Upper lobe of left lung (tissue), 4 donors: Measurements from ENCODE around the gene RPS6KA5.

Experiments used
- EP300 ChIP-seq, 4 donors: sonication (generic); formaldehyde crosslinking; IDR thresholded peaks; one replicate each; pipeline ENCODE4 v1.5.1; 2017; ENCODE audit warnings: antibody characterized with exemption in 4 of 4, control low read depth in 2 of 4
- POLR2A ChIP-seq, 4 donors: fragments of 450-650 bp; IDR thresholded peaks; one replicate each; pipeline ENCODE4 v1.5.1; 2016 to 2017; ENCODE audit warnings: antibody characterized with exemption in 4 of 4, mild to moderate bottlenecking in 2 of 4
- TF ChIP-seq, protein P1 (sequence below), 6 experiments: fragments of 450-650 bp in 4 of 6; fragments of 200-600 bp in 2 of 6; sonication (generic) in 2 of 6; IDR thresholded peaks; one replicate each; pipeline ENCODE4 v1.5.1; 2016 to 2019; ENCODE audit warnings: antibody characterized with exemption in 6 of 6

DNA sequence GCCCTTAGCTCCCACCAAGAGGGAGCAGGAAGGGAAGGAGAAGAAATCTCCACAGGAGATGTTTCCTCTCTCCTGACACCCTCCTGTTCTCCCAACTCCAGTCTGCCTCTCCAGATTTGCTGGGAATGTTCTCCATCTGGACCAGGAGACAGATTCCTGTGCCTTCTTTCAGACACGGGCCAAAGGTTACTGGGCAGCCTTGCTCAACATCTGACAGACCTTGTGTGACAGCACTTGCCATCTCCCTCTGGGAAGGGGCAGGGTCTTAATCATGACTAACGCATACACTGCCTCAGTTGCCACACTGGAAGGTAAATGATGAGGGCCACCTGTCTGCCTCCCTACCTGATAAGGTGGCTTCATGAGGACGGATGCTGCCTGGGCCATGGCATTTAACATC is 241.7 kb downstream of the RPS6KA5 start:
- TF ChIP-seq, protein P1, sequence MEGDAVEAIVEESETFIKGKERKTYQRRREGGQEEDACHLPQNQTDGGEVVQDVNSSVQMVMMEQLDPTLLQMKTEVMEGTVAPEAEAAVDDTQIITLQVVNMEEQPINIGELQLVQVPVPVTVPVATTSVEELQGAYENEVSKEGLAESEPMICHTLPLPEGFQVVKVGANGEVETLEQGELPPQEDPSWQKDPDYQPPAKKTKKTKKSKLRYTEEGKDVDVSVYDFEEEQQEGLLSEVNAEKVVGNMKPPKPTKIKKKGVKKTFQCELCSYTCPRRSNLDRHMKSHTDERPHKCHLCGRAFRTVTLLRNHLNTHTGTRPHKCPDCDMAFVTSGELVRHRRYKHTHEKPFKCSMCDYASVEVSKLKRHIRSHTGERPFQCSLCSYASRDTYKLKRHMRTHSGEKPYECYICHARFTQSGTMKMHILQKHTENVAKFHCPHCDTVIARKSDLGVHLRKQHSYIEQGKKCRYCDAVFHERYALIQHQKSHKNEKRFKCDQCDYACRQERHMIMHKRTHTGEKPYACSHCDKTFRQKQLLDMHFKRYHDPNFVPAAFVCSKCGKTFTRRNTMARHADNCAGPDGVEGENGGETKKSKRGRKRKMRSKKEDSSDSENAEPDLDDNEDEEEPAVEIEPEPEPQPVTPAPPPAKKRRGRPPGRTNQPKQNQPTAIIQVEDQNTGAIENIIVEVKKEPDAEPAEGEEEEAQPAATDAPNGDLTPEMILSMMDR (IDR thresholded peaks at IDR 0.05): no peak
- TF ChIP-seq POLR2A (IDR thresholded peaks at IDR 0.05): no peak
- no peak for TF ChIP-seq EP300 (IDR thresholded peaks at IDR 0.05)
